Neural progenitor cell (in vitro differentiated cells): ENCODE results near the gene EIF2D. TPM values are rescaled to one million over a fixed set of nuclear protein-coding genes. Genes with fewer than 3 reads are reported as not detected.

Experiments used
- DNase-seq: peaks from one replicate; pipeline ENCODE4 v3.0.0-alpha.2; 2016; ENCODE audit warnings: low spot score
- H2AFZ ChIP-seq: fragments of 200-600 bp; sonication (generic); replicated peaks from 2 replicates; pipeline ENCODE4 v1.6.1; 2016; ENCODE audit warnings: antibody characterized with exemption
- H3F3A ChIP-seq: fragments of 200-600 bp; sonication (generic); 2 replicates; pipeline ENCODE4 v1.6.1; 2016; ENCODE audit warnings: antibody characterized with exemption, low read depth
- H3K27ac ChIP-seq: fragments of 200-600 bp; sonication (generic); 2 replicates; pipeline ENCODE4 v1.5.1; 2016; ENCODE audit warnings: mild to moderate bottlenecking
- H3K27me3 ChIP-seq: fragments of 200-600 bp; sonication (generic); 2 replicates; pipeline ENCODE4 v1.6.1; 2016; ENCODE audit warnings: mild to moderate bottlenecking, moderate library complexity
- H3K36me3 ChIP-seq: fragments of 200-600 bp; sonication (generic); 2 replicates; pipeline ENCODE4 v1.5.1; 2016
- H3K4me1 ChIP-seq: fragments of 200-600 bp; sonication (generic); 2 replicates; pipeline ENCODE4 v1.6.1; 2016; ENCODE audit warnings: mixed run types
- H3K4me2 ChIP-seq: fragments of 200-600 bp; sonication (generic); 2 replicates; pipeline ENCODE4 v1.6.1; 2016
- H3K4me3 ChIP-seq: fragments of 200-600 bp; sonication (generic); 2 replicates; pipeline ENCODE4 v1.5.1; 2016
- H3K79me2 ChIP-seq: fragments of 200-600 bp; sonication (generic); 2 replicates; pipeline ENCODE4 v1.6.1; 2016; ENCODE audit warnings: low read depth
- H3K9ac ChIP-seq: fragments of 200-600 bp; sonication (generic); 2 replicates; pipeline ENCODE4 v1.6.1; 2016
- H3K9me3 ChIP-seq: fragments of 200-600 bp; sonication (generic); 2 replicates; pipeline ENCODE4 v1.5.1; 2016; ENCODE audit warnings: low read depth
- H4K20me1 ChIP-seq: fragments of 200-600 bp; sonication (generic); 2 replicates; pipeline ENCODE4 v1.6.1; 2016; ENCODE audit warnings: low read depth
- H3K27ac Mint-ChIP-seq: 3 replicates; pipeline ENCODE4 v1.8.0; 2021; ENCODE audit warnings: mixed read lengths
- H3K27me3 Mint-ChIP-seq: 2 replicates; pipeline ENCODE4 v1.8.0; 2022; ENCODE audit warnings: low read depth, mild to moderate bottlenecking, inconsistent platforms, moderate library complexity, mixed read lengths; ENCODE audit not compliant: insufficient read depth
- H3K36me3 Mint-ChIP-seq: 3 replicates; pipeline ENCODE4 v1.8.0; 2021; ENCODE audit warnings: mixed read lengths
- H3K4me1 Mint-ChIP-seq: 3 replicates; pipeline ENCODE4 v1.8.0; 2021; ENCODE audit warnings: mixed read lengths
- H3K4me3 Mint-ChIP-seq: 3 replicates; pipeline ENCODE4 v1.8.0; 2021; ENCODE audit warnings: mild to moderate bottlenecking, moderate library complexity, mixed read lengths
- H3K9me3 Mint-ChIP-seq: 3 replicates; pipeline ENCODE4 v1.8.0; 2020; ENCODE audit warnings: mixed read lengths
- CTCF ChIP-seq: fragments of 200-600 bp; sonication (generic); IDR thresholded peaks from 2 replicates; pipeline ENCODE4 v1.5.1; 2017; ENCODE audit warnings: antibody characterized with exemption, mild to moderate bottlenecking
- EZH2 ChIP-seq: fragments of 200-600 bp; sonication (generic); IDR thresholded peaks from 2 replicates; pipeline ENCODE4 v1.6.1; 2017; ENCODE audit warnings: antibody characterized with exemption, mild to moderate bottlenecking, moderate library complexity
- EZH2phosphoT487 ChIP-seq: fragments of 200-600 bp; sonication (generic); IDR thresholded peaks from 2 replicates; pipeline ENCODE4 v1.6.1; 2017; ENCODE audit warnings: antibody characterized with exemption
- total RNA-seq: library from RNA; depleted of rRNA; stranded (reverse); fragments of >200 nt; gene quantifications from 2 replicates; pipeline ENCODE4 v1.2.3, GENCODE V29; 2015; ENCODE audit warnings: low replicate concordance

Gene EIF2D
- total RNA-seq, 1 donor from 2014 or later: 47.5 TPM

- no peaks in the 10 kb centered on the region for H4K20me1 ChIP-seq
- H3K27me3 Mint-ChIP-seq: peaks cover 17% of the 10 kb centered on the region
- H3F3A ChIP-seq: peaks cover 23% of the 10 kb centered on the region
- peak overlapping the region; percentile 60 for H3K4me3 ChIP-seq
- no peaks in the 10 kb centered on the region for H3K36me3 ChIP-seq
- H3K4me1 Mint-ChIP-seq: peaks cover 39% of the 10 kb centered on the region
- no peaks in the 10 kb centered on the region for H3K79me2 ChIP-seq
- no peak overlapping the region for H3K27ac ChIP-seq
- no peak for DNase-seq
- H3K4me2 ChIP-seq: peak overlapping the region; percentile 92
- no peak overlapping the region for H3K9ac ChIP-seq
- no peaks in the 10 kb centered on the region for H3K36me3 Mint-ChIP-seq
- peaks cover 44% of the 10 kb centered on the region for H3K27me3 ChIP-seq
- H3K4me1 ChIP-seq: peaks cover 38% of the 10 kb centered on the region
- no peak overlapping the region for H3K27ac Mint-ChIP-seq
- no peaks in the 10 kb centered on the region for H3K9me3 Mint-ChIP-seq
- H3K9me3 ChIP-seq: no peaks in the 10 kb centered on the region
- peak overlapping the region; percentile 80 for H3K4me3 Mint-ChIP-seq
- TF ChIP-seq CTCF: no peak
- H2AFZ ChIP-seq: peak overlapping the region; percentile 93
These were observed 54.4 kb downstream of the EIF2D start for GRCh38 chr1:206557636-206558473.

- Histone ChIP-seq H3K9ac (no peak overlapping the region), H3K27ac (no peak overlapping the region), H4K20me1 (no peaks in the 10 kb centered on the region), H3K4me1 (peaks cover 38% of the 10 kb centered on the region), H3F3A (peaks cover 23% of the 10 kb centered on the region), H3K36me3 (no peaks in the 10 kb centered on the region), H3K4me3 (peak overlapping the region; percentile 60), H3K9me3 (no peaks in the 10 kb centered on the region), H3K27me3 (peaks cover 44% of the 10 kb centered on the region), H2AFZ (peak overlapping the region; percentile 93), H3K4me2 (peak overlapping the region; percentile 92), H3K79me2 (no peaks in the 10 kb centered on the region)
- peak; percentile 83 for DNase-seq
- TF ChIP-seq EZH2 (peak; percentile 67), EZH2phosphoT487 (peak; percentile 62), CTCF (peak; percentile 4)
- peak overlapping the region; percentile 82 for H3K4me3 Mint-ChIP-seq
- peaks cover 39% of the 10 kb centered on the region for H3K4me1 Mint-ChIP-seq
- H3K9me3 Mint-ChIP-seq: no peaks in the 10 kb centered on the region
- H3K27ac Mint-ChIP-seq: no peak overlapping the region
- H3K27me3 Mint-ChIP-seq: peaks cover 17% of the 10 kb centered on the region
- no peaks in the 10 kb centered on the region for H3K36me3 Mint-ChIP-seq
These were observed 55.3 kb downstream of the EIF2D start for GRCh38 chr1:206556750-206557635.

GRCh38 chr1:206556047-206556749 lies 56.1 kb downstream of the EIF2D start:
- H3K4me1 ChIP-seq: peaks cover 38% of the 10 kb centered on the region
- H3K27ac Mint-ChIP-seq: no peak overlapping the region
- peaks cover 23% of the 10 kb centered on the region for H3F3A ChIP-seq
- no peaks in the 10 kb centered on the region for H3K9me3 Mint-ChIP-seq
- no peak for TF ChIP-seq EZH2
- TF ChIP-seq EZH2phosphoT487: no peak
- no peak for TF ChIP-seq CTCF
- no peaks in the 10 kb centered on the region for H4K20me1 ChIP-seq
- no peak overlapping the region for H3K9ac ChIP-seq
- H3K27me3 Mint-ChIP-seq: peaks cover 17% of the 10 kb centered on the region
- no peaks in the 10 kb centered on the region for H3K36me3 ChIP-seq
- H3K27ac ChIP-seq: no peak overlapping the region
- H3K4me3 ChIP-seq: peak overlapping the region; percentile 60
- peak overlapping the region; percentile 92 for H3K4me2 ChIP-seq
- no peaks in the 10 kb centered on the region for H3K36me3 Mint-ChIP-seq
- H2AFZ ChIP-seq: no peak overlapping the region
- H3K79me2 ChIP-seq: no peaks in the 10 kb centered on the region
- H3K9me3 ChIP-seq: no peaks in the 10 kb centered on the region
- peaks cover 39% of the 10 kb centered on the region for H3K4me1 Mint-ChIP-seq
- peak overlapping the region; percentile 82 for H3K4me3 Mint-ChIP-seq
- DNase-seq: no peak
- H3K27me3 ChIP-seq: peaks cover 44% of the 10 kb centered on the region
